ENCODE measurements around the gene FPGS.

- TF ChIP-seq CTCF (IDR thresholded peaks at IDR 0.05; ENCODE audit: borderline replicate concordance, extremely low read depth, low read length, poor library complexity, severe bottlenecking) (no peak), EZH2 (IDR thresholded peaks at IDR 0.05; ENCODE audit: borderline replicate concordance, low read depth, low read length, severe bottlenecking) (no peak)
Measured at GRCh38 chr9:127826253-127826913, 23.7 kb downstream of the FPGS start.

Data from DND-41 (cell line).